Effector memory CD8-positive, alpha-beta T cell (primary cell): Measurements from ENCODE around the gene WHRN.

ENCODE experiments used
- ATAC-seq: fragments of 150-1000 bp; cut with Tn5 transposase; replicated peaks from 2 replicates; pipeline ENCODE4 v1.10.0; 2021; ENCODE audit warnings: mild to moderate bottlenecking, moderate library complexity
- DNase-seq, 3 experiments: peaks; one replicate each; pipeline ENCODE4 v3.0.0; 2021
- H3K27ac Mint-ChIP-seq, 2 donors: one replicate each; pipeline ENCODE4 v1.8.0; 2022; ENCODE audit warnings: mild to moderate bottlenecking in 2 of 2, mixed read lengths in 2 of 2, moderate library complexity in 2 of 2
- H3K27me3 Mint-ChIP-seq, 2 donors: one replicate each; pipeline ENCODE4 v1.8.0; 2022; ENCODE audit warnings: mixed read lengths in 2 of 2
- H3K36me3 Mint-ChIP-seq: one replicate; pipeline ENCODE4 v1.8.0; 2022; ENCODE audit warnings: mild to moderate bottlenecking, moderate library complexity, mixed read lengths; ENCODE audit not compliant: insufficient read depth
- H3K4me1 Mint-ChIP-seq, 2 donors: one replicate each; pipeline ENCODE4 v1.8.0; 2022; ENCODE audit warnings: low read depth in 2 of 2, mixed read lengths in 2 of 2
- H3K4me3 Mint-ChIP-seq, 2 donors: one replicate each; pipeline ENCODE4 v1.8.0; 2022; ENCODE audit warnings: mild to moderate bottlenecking in 2 of 2, mixed read lengths in 2 of 2, moderate library complexity in 2 of 2
- H3K9me3 Mint-ChIP-seq, 2 donors: one replicate each; pipeline ENCODE4 v1.8.0; 2022; ENCODE audit warnings: mixed read lengths in 2 of 2

The WHRN gene

GRCh38 chr9:114384836-114385396 is 120.4 kb downstream of the WHRN start:
- H3K9me3 Mint-ChIP-seq, result no peaks in the 10 kb centered on the region
- H3K27ac Mint-ChIP-seq, result peak overlapping the region; percentile 76 to 98
- DNase-seq (no peak), ATAC-seq (no peak)
- no peaks in the 10 kb centered on the region for H3K27me3 Mint-ChIP-seq
- peaks cover 94% of the 10 kb centered on the region for H3K36me3 Mint-ChIP-seq
- H3K4me1 Mint-ChIP-seq, result peaks cover 82 to 88% of the 10 kb centered on the region in 2 donors
- peak overlapping the region; percentile 96 to 99 for H3K4me3 Mint-ChIP-seq

DNA sequence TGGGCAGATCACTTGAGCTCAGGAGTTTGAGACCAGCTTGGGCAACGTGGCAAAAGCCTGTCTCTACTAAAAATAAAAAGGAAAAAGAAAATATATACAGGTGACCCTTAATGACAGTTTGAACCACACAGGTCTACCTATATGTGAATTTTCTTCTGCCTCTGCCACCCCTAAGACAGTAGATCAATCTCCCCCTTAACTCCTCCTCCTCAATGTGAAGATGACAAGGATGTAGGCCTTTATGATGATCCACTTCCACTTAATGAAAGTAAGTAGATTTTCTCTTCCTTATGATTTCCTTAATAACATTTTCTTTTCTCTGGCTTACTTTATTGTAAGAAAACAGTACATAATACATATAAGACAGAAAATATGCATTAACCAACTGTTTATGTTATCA is 120.9 kb downstream of the WHRN start:
- ATAC-seq, result no peak
- Mint-ChIP-seq H3K9me3 (no peaks in the 10 kb centered on the region), H3K27me3 (no peaks in the 10 kb centered on the region), H3K27ac (peak overlapping the region; percentile 76 to 98), H3K36me3 (peaks cover 94% of the 10 kb centered on the region), H3K4me1 (peaks cover 82 to 88% of the 10 kb centered on the region in 2 donors), H3K4me3 (peak overlapping the region; percentile 96 to 99)
- no peak for DNase-seq

DNA sequence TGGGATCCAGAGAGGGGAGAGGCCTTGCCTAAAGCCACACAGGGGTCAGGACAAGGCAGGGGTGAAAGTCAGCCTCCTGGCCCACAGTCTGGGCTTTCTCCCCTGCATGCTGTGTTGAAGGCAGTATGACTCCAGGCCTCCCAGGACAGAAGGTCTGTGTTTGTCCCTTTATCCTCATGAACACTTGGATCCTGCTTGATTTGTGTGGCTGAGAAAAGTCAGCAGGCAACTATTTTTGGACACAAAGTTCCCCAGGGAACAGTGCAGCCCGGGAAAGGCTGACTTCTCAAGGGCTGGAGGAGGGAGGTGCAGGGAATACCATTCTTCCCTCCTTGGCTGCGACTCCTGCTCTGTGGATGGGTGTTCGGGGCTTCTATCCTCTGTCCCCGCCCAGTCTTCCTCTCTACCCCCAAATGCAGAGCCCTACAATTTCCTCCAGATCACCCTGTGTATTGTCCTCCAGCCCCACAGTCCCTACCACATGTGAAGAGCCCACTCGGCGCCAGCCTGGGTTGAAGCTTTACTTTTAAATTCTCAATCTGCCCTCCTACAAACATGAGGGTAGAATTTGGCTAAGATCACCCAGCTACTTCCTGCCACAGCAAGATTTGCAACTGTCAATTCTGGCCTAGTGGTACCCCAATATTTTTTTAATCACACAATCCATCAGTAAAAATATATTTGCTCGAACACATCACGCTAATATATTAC is 121.6 kb downstream of the WHRN start:
- Mint-ChIP-seq H3K9me3 (no peaks in the 10 kb centered on the region), H3K4me3 (peak overlapping the region; percentile 96 to 99), H3K27ac (peak overlapping the region; percentile 76 to 98), H3K27me3 (no peaks in the 10 kb centered on the region), H3K4me1 (peaks cover 82 to 87% of the 10 kb centered on the region in 2 donors), H3K36me3 (peaks cover 100% of the 10 kb centered on the region)
- no peak for ATAC-seq
- DNase-seq, result peak in 1 of 3 experiments; percentile 41

DNA sequence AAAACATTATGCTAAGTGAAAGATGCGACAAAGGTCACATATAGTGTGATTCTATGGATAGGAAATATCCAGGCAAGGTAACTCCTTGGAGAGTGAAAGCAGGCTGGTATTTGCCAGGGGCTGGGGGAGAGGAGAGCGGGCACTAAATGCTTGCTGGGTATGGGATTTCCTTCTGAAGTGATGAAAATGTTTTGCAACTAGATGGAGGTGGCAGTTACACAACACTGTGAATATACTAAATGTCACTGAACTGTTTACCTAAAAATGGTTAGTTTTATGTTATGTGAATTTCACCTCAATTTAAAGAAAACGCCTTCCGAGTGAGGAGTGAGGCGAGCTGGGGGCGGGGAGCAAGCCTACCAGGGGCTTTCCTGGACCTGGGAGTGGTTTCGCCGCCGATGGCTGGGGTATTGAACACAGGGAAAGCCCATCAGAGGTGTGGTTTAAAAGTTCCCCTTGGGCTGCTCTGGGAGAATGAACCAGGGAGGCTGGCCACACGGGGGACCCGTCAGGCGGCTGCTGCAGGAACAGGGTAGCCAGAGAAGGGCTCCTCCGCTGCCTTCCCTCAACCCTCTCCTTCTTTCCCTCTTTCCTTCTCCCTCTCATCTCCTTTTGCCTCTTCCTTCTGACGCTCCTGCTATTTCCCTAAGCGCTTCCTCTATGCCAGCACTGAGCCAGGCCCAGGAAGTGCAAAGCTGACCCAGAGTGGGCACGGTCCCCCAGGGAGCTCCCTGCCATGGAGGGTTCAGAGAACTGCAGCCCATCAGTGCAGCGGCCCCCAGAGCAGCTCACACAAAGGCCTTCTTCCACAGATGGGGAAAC is 122.4 kb downstream of the WHRN start:
- Mint-ChIP-seq H3K36me3 (peaks cover 100% of the 10 kb centered on the region), H3K4me1 (peaks cover 82 to 87% of the 10 kb centered on the region in 2 donors), H3K9me3 (no peaks in the 10 kb centered on the region), H3K27ac (peak overlapping the region; percentile 76 to 98), H3K4me3 (peak overlapping the region; percentile 96 to 99), H3K27me3 (no peaks in the 10 kb centered on the region)
- peak; percentile 67 to 81 (median 76) for DNase-seq
- peak; percentile 38 for ATAC-seq

GRCh38 chr9:114378883-114379282 is 126.4 kb downstream of the WHRN start:
- Mint-ChIP-seq H3K4me1 (peaks cover 85 to 91% of the 10 kb centered on the region in 2 donors), H3K9me3 (no peaks in the 10 kb centered on the region), H3K27ac (peak overlapping the region; percentile 76 to 98), H3K4me3 (peak overlapping the region; percentile 96 to 99), H3K36me3 (peaks cover 98% of the 10 kb centered on the region), H3K27me3 (no peaks in the 10 kb centered on the region)
- ATAC-seq (no peak), DNase-seq (no peak)

GRCh38 chr9:114378016-114378415 is 127.3 kb downstream of the WHRN start:
- DNase-seq (no peak), ATAC-seq (no peak)
- no peaks in the 10 kb centered on the region for H3K9me3 Mint-ChIP-seq
- H3K36me3 Mint-ChIP-seq, result peaks cover 98% of the 10 kb centered on the region
- peak overlapping the region; percentile 76 to 98 for H3K27ac Mint-ChIP-seq
- H3K4me3 Mint-ChIP-seq, result peak overlapping the region; percentile 96 to 99
- peaks cover 85 to 89% of the 10 kb centered on the region in 2 donors for H3K4me1 Mint-ChIP-seq
- no peaks in the 10 kb centered on the region for H3K27me3 Mint-ChIP-seq

DNA sequence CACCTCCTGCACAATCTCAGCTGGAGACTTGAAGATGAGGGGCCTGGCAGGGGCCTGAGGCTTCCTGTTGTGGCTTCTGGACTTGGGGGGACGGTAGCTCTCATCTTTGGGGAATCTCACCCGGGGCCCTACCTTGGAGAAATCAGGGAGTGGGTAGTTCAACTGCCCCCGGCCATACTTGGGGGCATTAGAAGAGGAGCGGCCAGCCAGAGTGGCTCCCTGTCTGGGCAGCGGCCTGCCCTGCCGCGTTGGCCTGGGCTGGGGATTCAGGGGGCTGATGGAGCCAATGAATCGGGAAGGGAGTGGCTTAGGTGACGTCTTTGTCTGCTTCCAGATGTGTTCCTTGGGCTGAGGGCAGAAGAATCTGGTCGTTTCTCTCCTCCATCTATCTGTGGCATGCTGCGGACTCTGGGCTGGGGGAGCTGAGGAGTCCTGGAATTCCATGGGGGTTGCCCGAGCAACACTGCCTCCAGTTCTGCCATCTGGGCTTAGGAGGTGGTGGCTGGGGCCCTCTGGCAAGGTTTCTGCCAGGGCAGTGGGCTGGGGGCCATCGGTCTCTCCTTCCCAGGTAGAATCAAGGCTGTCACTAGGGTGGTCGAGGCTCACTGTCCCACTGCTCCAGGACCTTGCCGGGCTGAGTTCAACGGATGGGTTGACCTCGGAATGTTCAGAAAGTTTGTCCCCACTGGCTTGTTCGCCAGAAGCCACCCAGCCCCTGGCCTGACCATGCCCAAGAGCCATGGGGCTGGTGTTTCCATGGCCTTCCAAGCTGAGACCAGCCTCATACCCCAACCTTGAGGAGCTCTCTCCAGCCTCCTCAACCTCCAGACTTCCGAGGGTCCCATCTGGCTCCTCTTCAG is 128.5 kb downstream of the WHRN start:
- H3K36me3 Mint-ChIP-seq, result peaks cover 98% of the 10 kb centered on the region
- ATAC-seq, result no peak
- no peak for DNase-seq
- H3K4me3 Mint-ChIP-seq, result peak overlapping the region; percentile 58 to 99
- H3K27ac Mint-ChIP-seq, result peak overlapping the region; percentile 76 to 98
- peaks cover 83 to 88% of the 10 kb centered on the region in 2 donors for H3K4me1 Mint-ChIP-seq
- no peaks in the 10 kb centered on the region for H3K9me3 Mint-ChIP-seq
- no peaks in the 10 kb centered on the region for H3K27me3 Mint-ChIP-seq

DNA sequence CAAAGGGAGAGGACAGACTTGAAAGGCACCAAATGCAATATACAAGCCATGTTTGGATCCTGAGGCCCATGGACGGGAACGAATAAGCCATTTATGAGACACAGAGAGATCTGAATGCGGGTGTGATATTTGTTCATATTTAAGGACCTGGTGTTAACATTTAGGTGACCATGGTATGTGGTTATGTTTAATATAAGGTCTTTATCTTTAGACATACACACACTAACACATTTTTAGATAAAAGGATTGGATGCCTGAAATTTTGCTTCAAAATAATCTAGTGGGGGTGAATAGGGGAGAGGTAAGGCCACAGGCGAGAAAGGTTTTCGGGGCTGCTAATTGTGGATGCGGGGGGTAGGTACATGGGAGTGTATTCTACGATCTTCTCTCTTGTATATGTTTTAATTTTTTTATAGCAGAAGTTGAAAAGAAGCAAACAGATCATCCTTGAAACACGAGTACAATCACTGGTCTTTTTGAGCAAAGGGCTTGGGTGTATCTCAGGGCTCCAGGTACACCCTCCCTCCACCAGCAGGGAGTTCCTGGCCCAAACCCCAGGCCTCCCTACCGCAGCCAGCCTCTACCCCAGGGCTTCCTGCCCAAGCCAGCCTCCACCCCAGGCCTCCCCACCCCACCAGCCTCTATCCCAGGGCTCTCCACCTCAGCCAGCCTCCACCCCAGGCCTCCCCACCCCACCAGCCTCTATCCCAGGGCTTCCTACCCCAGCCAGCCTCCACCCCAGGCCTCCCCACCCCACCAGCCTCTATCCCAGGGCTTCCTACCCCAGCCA is 129.7 kb downstream of the WHRN start:
- Mint-ChIP-seq H3K9me3 (no peaks in the 10 kb centered on the region), H3K27ac (peak overlapping the region; percentile 76 to 84), H3K4me1 (peaks cover 83 to 84% of the 10 kb centered on the region in 2 donors), H3K36me3 (peaks cover 98% of the 10 kb centered on the region), H3K4me3 (peak overlapping the region; percentile 67 to 79), H3K27me3 (no peaks in the 10 kb centered on the region)
- no peak for ATAC-seq
- DNase-seq, result no peak

DNA sequence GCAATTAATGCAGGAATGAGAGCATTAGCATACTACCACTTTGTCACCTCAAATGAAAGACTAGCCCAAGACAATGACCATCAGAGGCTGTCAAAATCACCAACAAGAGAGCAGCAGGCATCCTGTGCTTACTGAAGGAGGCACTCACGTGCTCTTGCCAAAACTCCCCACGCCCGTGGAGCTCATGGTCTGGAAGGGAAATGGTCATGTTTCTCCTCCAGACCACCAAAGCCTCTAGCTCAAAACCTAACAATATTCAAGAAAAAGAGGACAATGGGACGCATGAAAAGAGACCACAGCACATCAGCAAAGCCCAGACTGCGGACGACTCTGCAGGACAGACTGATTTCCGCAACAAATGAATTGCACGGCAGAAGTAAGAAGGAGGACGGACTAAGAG is 130.3 kb downstream of the WHRN start:
- Mint-ChIP-seq H3K9me3 (no peaks in the 10 kb centered on the region), H3K27me3 (no peaks in the 10 kb centered on the region), H3K36me3 (peaks cover 98% of the 10 kb centered on the region), H3K4me3 (peak overlapping the region; percentile 67 to 79), H3K27ac (peak overlapping the region; percentile 76 to 84), H3K4me1 (peaks cover 80 to 81% of the 10 kb centered on the region in 2 donors)
- ATAC-seq, result no peak
- DNase-seq, result no peak

GRCh38 chr9:114373960-114374730 is 131.1 kb downstream of the WHRN start:
- Mint-ChIP-seq H3K4me1 (peaks cover 78 to 79% of the 10 kb centered on the region in 2 donors), H3K27ac (peak overlapping the region; percentile 76 to 84), H3K9me3 (no peaks in the 10 kb centered on the region), H3K27me3 (no peaks in the 10 kb centered on the region), H3K4me3 (peak overlapping the region; percentile 67 to 79), H3K36me3 (peaks cover 98% of the 10 kb centered on the region)
- ATAC-seq (no peak), DNase-seq (no peak)

DNA sequence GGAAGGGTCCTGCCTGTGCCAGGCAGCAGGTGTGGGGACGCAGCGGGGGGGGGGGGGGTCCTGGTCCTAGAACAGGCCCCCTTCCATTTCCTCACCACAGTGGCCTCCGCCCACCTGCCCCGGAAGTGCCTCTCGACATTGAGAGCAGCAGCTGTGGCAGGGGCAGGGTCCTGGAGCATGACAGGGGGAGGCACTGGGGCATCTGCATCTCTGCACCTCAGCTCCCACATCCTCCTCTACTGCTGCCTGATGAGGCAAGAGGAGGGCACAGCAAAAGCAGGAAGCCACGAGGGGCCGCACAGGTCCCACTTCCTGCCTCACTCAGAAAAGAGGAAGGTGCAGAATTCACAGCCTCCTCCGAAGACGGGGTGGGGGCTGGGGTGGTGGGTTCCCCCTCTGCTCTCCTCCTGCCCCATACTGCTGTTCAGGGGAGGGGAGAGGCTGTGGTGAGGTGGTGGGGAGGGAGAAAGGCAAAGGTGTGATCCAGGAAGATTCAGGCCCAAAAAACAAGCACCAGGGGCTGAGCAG is 132.3 kb downstream of the WHRN start:
- DNase-seq (peak; percentile 81 to 87 (median 84)), ATAC-seq (peak; percentile 75)
- H3K4me1 Mint-ChIP-seq, result peaks cover 69 to 74% of the 10 kb centered on the region in 2 donors
- H3K4me3 Mint-ChIP-seq, result peak overlapping the region; percentile 79 to 80
- H3K36me3 Mint-ChIP-seq, result peaks cover 97% of the 10 kb centered on the region
- H3K27me3 Mint-ChIP-seq, result no peaks in the 10 kb centered on the region
- H3K27ac Mint-ChIP-seq, result peak overlapping the region; percentile 76 to 84
- H3K9me3 Mint-ChIP-seq, result no peaks in the 10 kb centered on the region
